GM12864 (cell line): ENCODE results near the gene MBD3.

ENCODE experiments used
- DNase-seq: peaks from one replicate; pipeline ENCODE4 v3.0.0-alpha.2; 2011; ENCODE audit warnings: low read depth
- H3K4me3 ChIP-seq: 2 replicates; pipeline ENCODE4 v1.5.1; 2011; ENCODE audit warnings: mild to moderate bottlenecking, low read depth, low read length, control low read depth
- CTCF ChIP-seq: IDR thresholded peaks from 2 replicates; pipeline ENCODE4 v1.5.1; 2011; ENCODE audit warnings: low read depth, mild to moderate bottlenecking, moderate library complexity, low read length, control low read depth, inconsistent platforms; ENCODE audit errors: missing control alignments

MBD3 gene

GRCh38 chr19:1624458-1624857, 31.8 kb upstream of the MBD3 start:
- TF ChIP-seq CTCF = peak; percentile 80
- no peak overlapping the region for H3K4me3 ChIP-seq
- no peak for DNase-seq

GRCh38 chr19:1622541-1622940, 29.9 kb upstream of the MBD3 start:
- TF ChIP-seq CTCF = no peak
- no peak for DNase-seq
- no peak overlapping the region for H3K4me3 ChIP-seq

GRCh38 chr19:1622007-1622406, 29.3 kb upstream of the MBD3 start:
- no peak for TF ChIP-seq CTCF
- no peak for DNase-seq
- H3K4me3 ChIP-seq = no peak overlapping the region

- no peak for TF ChIP-seq CTCF
- no peak overlapping the region for H3K4me3 ChIP-seq
- no peak for DNase-seq
These were observed 28.9 kb upstream of the MBD3 start for GRCh38 chr19:1621574-1621973.

- no peak overlapping the region for H3K4me3 ChIP-seq
- DNase-seq = no peak
- no peak for TF ChIP-seq CTCF
These were observed 28.4 kb upstream of the MBD3 start for GRCh38 chr19:1621021-1621420.

GRCh38 chr19:1620502-1620901, 27.8 kb upstream of the MBD3 start:
- DNase-seq = no peak
- no peak overlapping the region for H3K4me3 ChIP-seq
- TF ChIP-seq CTCF = no peak

GRCh38 chr19:1619703-1620102, 27.0 kb upstream of the MBD3 start:
- no peak for DNase-seq
- no peak for TF ChIP-seq CTCF
- no peak overlapping the region for H3K4me3 ChIP-seq
